Measurements from ENCODE around the gene FBXO46. TPM values are rescaled to one million over a fixed set of nuclear protein-coding genes. Genes with fewer than 3 reads are reported as not detected.

FBXO46 gene
- total and polyA plus RNA-seq, 2 of the 13 experiments (the other 11 are each of a cell fraction or from before 2014, with no cell fraction given), result 6.2 to 6.4 TPM

GRCh38 chr19:45691516-45692186, 39.0 kb downstream of the FBXO46 start, which contains the start of gene SNRPD2 (continued):
- no peak for TF ChIP-seq MATR3 (CRISPR knock-in tag; IDR thresholded peaks at IDR 0.05)
- no peak for TF ChIP-seq DNMT3B (CRISPR knock-in tag; conservative IDR thresholded peaks at IDR 0.05)
- peak; percentile 64 for TF ChIP-seq ZSCAN25 (CRISPR knock-in tag; IDR thresholded peaks at IDR 0.05)
- TF ChIP-seq ZNF83 (CRISPR knock-in tag; IDR thresholded peaks at IDR 0.05; ENCODE audit: borderline replicate concordance), result no peak
- TF ChIP-seq ZNF530 (CRISPR knock-in tag; IDR thresholded peaks at IDR 0.05; ENCODE audit: low read depth), result no peak
- TF ChIP-seq ZBTB37 (CRISPR knock-in tag; IDR thresholded peaks at IDR 0.05), result no peak
- TF ChIP-seq ETV5 (CRISPR knock-in tag; IDR thresholded peaks at IDR 0.05; ENCODE audit: borderline replicate concordance), result no peak; the same call in 1 of the 2 replicates
- TF ChIP-seq ZBTB40 (IDR thresholded peaks at IDR 0.05), result peak; percentile 69
- no peak; the same call in 1 of the 2 replicates for TF ChIP-seq ZBTB40 (CRISPR knock-in tag; IDR thresholded peaks at IDR 0.05)
- no peak for TF ChIP-seq NFIC (IDR thresholded peaks at IDR 0.05; ENCODE audit: low read length)
- TF ChIP-seq BRCA1 (CRISPR knock-in tag; IDR thresholded peaks at IDR 0.05), result no peak
- peak; percentile 95 for TF ChIP-seq SRSF1 (optimal IDR thresholded peaks at IDR 0.05; ENCODE audit: low read depth, low read length)
- TF ChIP-seq ZNF383 (CRISPR knock-in tag; IDR thresholded peaks at IDR 0.05; ENCODE audit: borderline replicate concordance), result peak; percentile 50; the same call in 1 of the 2 replicates
- no peak for TF ChIP-seq FIP1L1 (IDR thresholded peaks at IDR 0.05; ENCODE audit: borderline replicate concordance, insufficient read depth, low read depth, low read length)
- TF ChIP-seq MAX (IDR thresholded peaks at IDR 0.05), result peak; percentile 88
- peak; percentile 89 for TF ChIP-seq SIN3B (IDR thresholded peaks at IDR 0.05; ENCODE audit: low read length)
- TF ChIP-seq SOX6 (IDR thresholded peaks at IDR 0.05), result no peak
- TF ChIP-seq SOX6 (CRISPR knock-in tag; IDR thresholded peaks at IDR 0.05), result no peak; the same call in 1 of the 2 replicates
- TF ChIP-seq MEIS2 (CRISPR knock-in tag; IDR thresholded peaks at IDR 0.05), result no peak
- peak; percentile 45; the same call in 1 of the 2 replicates for TF ChIP-seq FOXA3 (CRISPR knock-in tag; IDR thresholded peaks at IDR 0.05)
- TF ChIP-seq KDM2A (CRISPR knock-in tag; IDR thresholded peaks at IDR 0.05; ENCODE audit: borderline replicate concordance, low read depth), result peak; percentile 76
